Measurements from ENCODE around the gene GARIN5A. TPM values are rescaled to one million over a fixed set of nuclear protein-coding genes. Genes with fewer than 3 reads are reported as not detected.

Gene GARIN5A
- total RNA-seq, 1 donor = not detected

DNA sequence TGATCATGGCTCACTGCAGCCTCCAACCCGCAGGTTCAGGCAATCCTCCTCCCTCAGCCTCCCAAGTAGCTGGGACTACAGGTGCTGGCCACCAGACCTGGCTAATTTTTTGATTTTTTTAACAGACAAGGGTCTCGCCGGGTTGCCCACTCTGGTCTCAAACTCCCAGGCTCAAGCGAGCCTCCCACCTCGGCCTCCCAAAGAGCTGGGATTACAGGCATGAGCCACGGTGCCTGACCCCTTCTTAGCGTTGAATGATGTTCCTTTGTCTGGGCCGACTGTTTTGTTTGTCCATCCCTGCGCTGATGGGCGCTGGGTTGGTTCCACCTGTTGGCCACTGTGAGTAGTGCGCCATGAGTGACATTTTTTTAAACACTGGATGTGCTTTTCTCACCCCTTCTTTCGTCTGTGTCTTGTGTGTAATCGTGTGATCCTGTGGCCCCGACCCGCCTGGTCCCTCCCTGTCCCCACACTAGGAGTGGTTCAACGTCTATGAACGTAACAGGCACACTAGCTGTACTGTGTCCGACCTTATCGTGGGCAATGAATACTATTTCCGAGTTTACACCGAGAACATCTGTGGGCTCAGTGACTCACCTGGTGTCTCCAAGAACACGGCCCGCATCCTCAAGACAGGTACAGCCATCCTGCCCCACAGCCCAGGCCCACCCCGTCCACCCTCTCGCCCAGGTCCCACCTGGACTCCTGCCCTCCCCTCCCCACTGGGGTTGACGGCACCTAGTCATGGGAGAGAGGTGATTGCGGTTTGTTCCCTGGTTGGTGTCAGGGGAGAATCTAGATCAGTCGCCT is 15.4 kb downstream of the GARIN5A start:
- DNase-seq (ENCODE audit: low read depth) = peak; percentile 60
- TF ChIP-seq, protein P1, sequence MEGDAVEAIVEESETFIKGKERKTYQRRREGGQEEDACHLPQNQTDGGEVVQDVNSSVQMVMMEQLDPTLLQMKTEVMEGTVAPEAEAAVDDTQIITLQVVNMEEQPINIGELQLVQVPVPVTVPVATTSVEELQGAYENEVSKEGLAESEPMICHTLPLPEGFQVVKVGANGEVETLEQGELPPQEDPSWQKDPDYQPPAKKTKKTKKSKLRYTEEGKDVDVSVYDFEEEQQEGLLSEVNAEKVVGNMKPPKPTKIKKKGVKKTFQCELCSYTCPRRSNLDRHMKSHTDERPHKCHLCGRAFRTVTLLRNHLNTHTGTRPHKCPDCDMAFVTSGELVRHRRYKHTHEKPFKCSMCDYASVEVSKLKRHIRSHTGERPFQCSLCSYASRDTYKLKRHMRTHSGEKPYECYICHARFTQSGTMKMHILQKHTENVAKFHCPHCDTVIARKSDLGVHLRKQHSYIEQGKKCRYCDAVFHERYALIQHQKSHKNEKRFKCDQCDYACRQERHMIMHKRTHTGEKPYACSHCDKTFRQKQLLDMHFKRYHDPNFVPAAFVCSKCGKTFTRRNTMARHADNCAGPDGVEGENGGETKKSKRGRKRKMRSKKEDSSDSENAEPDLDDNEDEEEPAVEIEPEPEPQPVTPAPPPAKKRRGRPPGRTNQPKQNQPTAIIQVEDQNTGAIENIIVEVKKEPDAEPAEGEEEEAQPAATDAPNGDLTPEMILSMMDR (IDR thresholded peaks at IDR 0.05; ENCODE audit: insufficient read depth, low read depth, low read length) = peak; percentile 92
- no peak overlapping the region for H3K4me3 ChIP-seq (ENCODE audit: low read depth, low read length)

DNA sequence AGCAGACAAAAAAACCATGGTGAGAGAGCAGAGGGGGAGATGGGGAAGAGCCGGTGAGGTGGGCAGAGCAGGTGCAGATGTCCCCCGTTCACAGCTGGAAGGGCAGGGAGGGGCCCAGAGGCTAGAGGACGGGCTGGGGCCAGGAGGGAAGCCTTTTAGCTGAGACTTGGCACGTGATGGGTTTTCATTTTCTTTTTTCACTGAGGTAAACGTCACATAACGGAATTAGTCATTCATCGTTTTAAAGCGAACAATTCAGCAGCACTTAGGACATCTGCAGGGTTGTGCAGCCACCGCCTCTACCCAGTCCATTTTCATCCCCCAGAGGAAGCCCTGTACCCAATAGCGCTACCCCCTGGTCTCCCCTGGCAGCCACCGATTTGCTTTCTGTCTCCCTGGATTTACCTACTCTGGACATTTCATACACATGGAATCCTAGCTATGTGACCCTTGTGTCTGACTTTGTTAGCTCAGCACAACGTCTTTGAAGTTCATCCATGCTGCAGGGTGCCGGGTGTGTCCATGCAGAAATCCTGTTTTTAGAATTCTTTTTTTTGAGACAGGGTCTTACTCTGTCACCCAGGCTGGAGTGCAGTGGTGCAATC is 16.4 kb downstream of the GARIN5A start:
- DNase-seq (ENCODE audit: low read depth) = peak; percentile 16
- TF ChIP-seq, protein P1 (IDR thresholded peaks at IDR 0.05; ENCODE audit: insufficient read depth, low read depth, low read length) = no peak
- H3K4me3 ChIP-seq (ENCODE audit: low read depth, low read length) = no peak overlapping the region

DNA sequence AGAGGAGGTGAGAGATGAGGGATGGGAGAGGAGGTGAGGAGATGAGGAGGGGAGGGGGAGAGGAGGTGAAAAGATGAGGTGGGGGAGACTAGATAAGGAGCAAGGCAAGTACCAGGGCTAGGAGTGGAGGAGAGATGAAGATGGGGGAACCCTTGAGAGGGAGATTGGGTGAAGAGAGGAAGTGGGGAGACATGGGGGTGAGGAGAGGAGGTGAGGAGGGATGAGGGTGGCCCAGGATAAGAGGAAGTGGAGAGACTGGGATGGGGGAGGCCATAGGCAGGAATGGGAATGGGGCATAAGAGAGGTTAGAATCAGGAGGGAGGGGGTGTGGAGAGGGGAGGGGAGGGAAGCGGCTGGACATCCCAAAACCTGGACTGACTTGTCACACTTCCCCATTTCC is 17.0 kb downstream of the GARIN5A start:
- TF ChIP-seq, protein P1 (IDR thresholded peaks at IDR 0.05; ENCODE audit: insufficient read depth, low read depth, low read length) = no peak
- no peak for DNase-seq (ENCODE audit: low read depth)
- H3K4me3 ChIP-seq (ENCODE audit: low read depth, low read length) = no peak overlapping the region

DNA sequence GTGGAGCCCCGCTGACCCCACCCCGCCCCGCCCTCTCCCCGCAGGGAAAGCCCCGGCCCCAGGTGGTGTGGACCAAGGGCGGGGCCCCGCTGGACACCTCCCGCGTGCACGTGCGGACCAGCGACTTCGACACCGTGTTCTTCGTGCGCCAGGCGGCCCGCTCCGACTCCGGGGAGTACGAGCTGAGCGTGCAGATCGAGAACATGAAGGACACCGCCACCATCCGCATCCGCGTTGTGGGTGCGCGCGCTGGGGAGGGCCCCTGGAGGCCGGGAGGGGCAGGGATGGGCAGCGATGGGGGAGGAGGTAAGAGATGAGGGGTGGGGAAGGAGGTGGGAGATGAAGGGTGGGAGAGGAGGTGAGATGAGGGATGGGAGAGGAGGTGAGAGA is 17.6 kb downstream of the GARIN5A start:
- TF ChIP-seq, protein P1 (IDR thresholded peaks at IDR 0.05; ENCODE audit: insufficient read depth, low read depth, low read length) = no peak
- DNase-seq (ENCODE audit: low read depth) = no peak
- H3K4me3 ChIP-seq (ENCODE audit: low read depth, low read length) = no peak overlapping the region

DNA sequence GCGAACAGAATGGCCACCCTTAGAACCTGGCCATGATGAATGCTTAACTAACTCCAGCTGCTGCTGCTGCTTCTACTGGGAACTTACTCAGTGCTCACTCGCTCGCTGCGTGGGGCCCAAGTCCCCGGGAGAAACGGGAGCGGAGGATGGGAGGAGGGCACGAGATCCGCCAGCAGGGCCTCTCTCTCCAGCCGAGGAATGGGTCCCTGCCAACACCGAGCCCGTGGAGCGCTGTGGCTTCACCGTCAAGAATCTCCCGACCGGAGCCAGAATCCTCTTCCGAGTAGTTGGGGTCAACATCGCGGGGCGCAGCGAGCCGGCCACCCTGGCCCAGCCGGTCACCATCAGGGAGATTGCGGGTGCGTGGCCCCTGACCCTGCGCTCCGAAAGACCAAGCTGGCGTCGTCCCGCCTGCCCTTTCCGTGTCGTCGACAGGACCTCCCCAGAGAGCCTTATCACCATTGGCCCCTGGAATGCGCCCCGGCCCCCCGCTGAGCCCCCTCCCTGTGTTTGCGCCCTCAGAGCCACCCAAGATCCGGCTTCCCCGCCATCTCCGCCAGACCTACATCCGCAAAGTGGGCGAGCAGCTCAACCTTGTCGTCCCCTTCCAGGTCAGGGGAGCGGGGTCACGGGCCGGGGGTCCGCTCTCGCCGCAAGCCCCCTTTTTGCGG is 18.1 kb downstream of the GARIN5A start:
- TF ChIP-seq, protein P1 (IDR thresholded peaks at IDR 0.05; ENCODE audit: insufficient read depth, low read depth, low read length) = no peak
- DNase-seq (ENCODE audit: low read depth) = no peak
- H3K4me3 ChIP-seq (ENCODE audit: low read depth, low read length) = no peak overlapping the region

DNA sequence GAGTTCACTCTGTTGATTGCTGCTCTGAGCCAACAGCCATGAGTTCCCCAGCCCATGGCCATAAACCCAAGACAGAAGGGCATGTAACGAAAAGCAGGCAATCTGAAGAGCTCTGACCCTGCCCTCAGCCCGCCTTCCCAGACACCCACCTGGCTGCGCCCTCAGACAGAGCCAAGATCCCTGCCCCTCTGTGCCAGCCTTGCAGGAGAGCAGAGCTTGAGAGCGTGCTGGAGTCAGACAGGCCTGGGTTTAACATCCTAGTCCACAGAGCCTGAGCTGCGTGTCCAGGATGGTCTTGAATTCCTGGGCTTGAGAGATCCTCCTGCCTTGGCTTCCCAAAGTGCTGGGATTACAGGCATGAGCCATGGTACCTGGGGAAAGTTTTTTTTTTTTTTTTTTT is 19.3 kb downstream of the GARIN5A start:
- TF ChIP-seq, protein P1 (IDR thresholded peaks at IDR 0.05; ENCODE audit: insufficient read depth, low read depth, low read length) = no peak
- no peak for DNase-seq (ENCODE audit: low read depth)
- no peak overlapping the region for H3K4me3 ChIP-seq (ENCODE audit: low read depth, low read length)
